K562 (cell line): ENCODE data around the gene POU2AF1. TPM values are rescaled to one million over a fixed set of nuclear protein-coding genes. Genes with fewer than 3 reads are reported as not detected.

Source experiments
- ATAC-seq: fragments of 200-7000 bp; cut with Tn5 transposase; 3 replicates; pipeline ENCODE4 v1.9.1; 2020; ENCODE audit warnings: moderate library complexity
- BruUV-seq: library from RNA; stranded (reverse); fragments of 400-500 nt; replicated peaks from 2 replicates; lab custom pipeline; 2021; lab: Mats Ljungman, UMichigan
- CTCF ChIA-PET: fragments of 300-600 bp; formaldehyde crosslinking; extraction: SDS; loops from one replicate; lab custom pipeline; 2021; ENCODE audit warnings: low intra/inter-chr PET ratio; lab: Yijun Ruan, JAX
- POLR2A ChIA-PET: fragments of 300-600, 350-650 bp; sonication (Branson Sonifier 250); formaldehyde crosslinking; extraction: SDS; loops from one replicate; lab custom pipeline; 2021; ENCODE audit warnings: antibody characterized with exemption, inconsistent platforms; lab: Yijun Ruan, JAX
- DNase-seq, 4 experiments: peaks; one replicate each; pipeline versions ENCODE4 v3.0.0 to v3.0.0-alpha.2; 2011 to 2018; ENCODE audit warnings: low spot score in 3 of 4, mixed read lengths in 3 of 4; ENCODE audit errors: extremely low read depth in 1 of 4
- FAIRE-seq: peaks from 2 replicates; lab custom pipeline; 2011; peaks lifted over from hg19 to GRCh38; lab: Jason Lieb, UNC
- H2AFZ ChIP-seq: 2 replicates; pipeline ENCODE4 v1.6.0; 2011; ENCODE audit warnings: low read depth, low read length, control low read depth, inconsistent platforms
- H3K27ac ChIP-seq: fragments of 200-600 bp; 3 replicates; pipeline ENCODE4 v1.8.0; 2011; ENCODE audit warnings: low read depth, mild to moderate bottlenecking, control low read depth, inconsistent platforms, low read length, moderate library complexity, mixed read lengths; ENCODE audit errors: extremely low read depth
- H3K27me3 ChIP-seq, 2 experiments: fragments of 300-600 bp in 1 of 2; 2 replicates in 1 of 2; 3 replicates in 1 of 2; pipeline versions ENCODE4 v1.6.0 to v1.8.0; 2011; ENCODE audit warnings: inconsistent platforms in 2 of 2, low read length in 2 of 2, mild to moderate bottlenecking in 1 of 2, mixed read lengths in 1 of 2, moderate library complexity in 1 of 2; ENCODE audit not compliant: control insufficient read depth in 2 of 2, insufficient read depth in 2 of 2
- H3K36me3 ChIP-seq: fragments of 300-600 bp; 3 replicates; pipeline ENCODE4 v1.8.0; 2011; ENCODE audit warnings: mild to moderate bottlenecking, low read length, inconsistent platforms; ENCODE audit not compliant: control insufficient read depth, insufficient read depth
- H3K4me1 ChIP-seq, 2 experiments: fragments of 200-600 bp in 1 of 2; replicated peaks in 1 of 2; 2 replicates in 1 of 2; 3 replicates in 1 of 2; pipeline versions ENCODE4 v1.5.1 to v1.8.0; 2011; ENCODE audit warnings: inconsistent platforms in 2 of 2, low read length in 2 of 2, mild to moderate bottlenecking in 1 of 2, mixed read lengths in 1 of 2, moderate library complexity in 1 of 2; ENCODE audit not compliant: control insufficient read depth in 2 of 2, insufficient read depth in 2 of 2
- H3K4me2 ChIP-seq: 2 replicates; pipeline ENCODE4 v1.6.1; 2011; ENCODE audit warnings: low read length, control low read depth, inconsistent platforms, mixed read lengths; ENCODE audit not compliant: insufficient read depth
- H3K4me3 ChIP-seq: fragments of 200-600 bp; sonication (generic), shearing (Covaris generic); 2 replicates; pipeline ENCODE4 v1.5.1; 2016; ENCODE audit warnings: control low read depth, inconsistent platforms
- H3K79me2 ChIP-seq: fragments of 200-600 bp; 3 replicates; pipeline ENCODE4 v1.8.0; 2011; ENCODE audit warnings: low read length, inconsistent platforms; ENCODE audit not compliant: control insufficient read depth, insufficient read depth
- H3K9ac ChIP-seq, 2 experiments: 2 replicates each; pipeline versions ENCODE4 v1.6.0 to v1.6.1; 2011; ENCODE audit warnings: low read depth in 2 of 2, low read length in 2 of 2, control low read depth in 1 of 2, inconsistent platforms in 1 of 2, mild to moderate bottlenecking in 1 of 2, mixed read lengths in 1 of 2; ENCODE audit not compliant: insufficient read depth in 1 of 2
- H3K9me1 ChIP-seq: one replicate; pipeline ENCODE4 v1.6.0; 2011; ENCODE audit warnings: inconsistent platforms, mild to moderate bottlenecking, low read length, moderate library complexity; ENCODE audit not compliant: control insufficient read depth, insufficient read depth
- H3K9me3 ChIP-seq: replicated peaks from 2 replicates; pipeline ENCODE4 v1.5.1; 2011; ENCODE audit warnings: low read depth, low read length, inconsistent platforms; ENCODE audit not compliant: control insufficient read depth, insufficient read depth
- H4K20me1 ChIP-seq: replicated peaks from 2 replicates; pipeline ENCODE4 v1.6.1; 2011; ENCODE audit warnings: low read length, inconsistent platforms, mixed read lengths; ENCODE audit not compliant: control insufficient read depth, insufficient read depth
- ATF7 ChIP-seq: fragments of 450-650 bp; IDR thresholded peaks from 2 replicates; pipeline ENCODE4 v1.7.1; 2014; ENCODE audit warnings: mild to moderate bottlenecking, moderate library complexity
- BACH1 ChIP-seq: fragments of 200-800 bp; sonication (Bioruptor generic); IDR thresholded peaks from 2 replicates; pipeline ENCODE4 v1.6.1; 2016; ENCODE audit warnings: missing genetic modification characterization, missing compliant biosample characterization
- BRD4 ChIP-seq: fragments of 200-600 bp; sonication (generic); IDR thresholded peaks from 2 replicates; pipeline ENCODE4 v1.6.1; 2017; ENCODE audit warnings: inconsistent platforms
- DMBX1 ChIP-seq: fragments of 250-450 bp; sonication (Bioruptor Pico); IDR thresholded peaks from 2 replicates; pipeline ENCODE4 v1.8.0; 2022; ENCODE audit warnings: inconsistent platforms, mild to moderate bottlenecking, moderate library complexity, borderline replicate concordance
- HOXB6 ChIP-seq: fragments of 250-450 bp; sonication (Bioruptor Pico); IDR thresholded peaks from 2 replicates; pipeline ENCODE4 v1.5.1; 2022; ENCODE audit warnings: mild to moderate bottlenecking, borderline replicate concordance
- ILF3 ChIP-seq: fragments of 450-650 bp; IDR thresholded peaks from 2 replicates; pipeline ENCODE4 v1.6.1; 2018; ENCODE audit warnings: antibody characterized with exemption, mild to moderate bottlenecking, moderate library complexity, borderline replicate concordance
- MAFG ChIP-seq: fragments of 450-650 bp; conservative IDR thresholded peaks from 2 replicates; pipeline ENCODE4 v1.6.1; 2016; ENCODE audit warnings: missing genetic modification characterization, missing compliant biosample characterization
- MLX ChIP-seq, 2 experiments: fragments of 450-650 bp in 1 of 2; sonication (generic) in 1 of 2; formaldehyde crosslinking; conservative IDR thresholded peaks; 2 replicates each; pipeline versions ENCODE4 v1.4.0 to v1.8.1; 2020 to 2022; ENCODE audit warnings: mild to moderate bottlenecking in 1 of 2, missing genetic modification reagents in 1 of 2
- PHB ChIP-seq: fragments of 250-450 bp; sonication (Bioruptor Pico); IDR thresholded peaks from 2 replicates; pipeline ENCODE4 v1.5.0; 2021
- PHF21A ChIP-seq: fragments of 450-650 bp; IDR thresholded peaks from 2 replicates; pipeline ENCODE4 v1.6.1; 2017; ENCODE audit warnings: low read depth, borderline replicate concordance
- PHTF2 ChIP-seq: fragments of 250-450 bp; sonication (Bioruptor Pico); IDR thresholded peaks from 2 replicates; pipeline ENCODE4 v1.5.0; 2021; ENCODE audit warnings: mild to moderate bottlenecking
- SP2 ChIP-seq: IDR thresholded peaks from 2 replicates; pipeline ENCODE4 v1.6.1; 2011; ENCODE audit warnings: mild to moderate bottlenecking, low read depth, low read length, moderate library complexity; ENCODE audit not compliant: poor library complexity, severe bottlenecking; ENCODE audit errors: extremely low read depth
- TAF1 ChIP-seq: IDR thresholded peaks from 2 replicates; pipeline ENCODE4 v1.6.1; 2011; ENCODE audit warnings: mild to moderate bottlenecking, low read length, moderate library complexity; ENCODE audit not compliant: insufficient read depth, control insufficient read depth, severe bottlenecking; ENCODE audit errors: extremely low read depth
- TARDBP ChIP-seq: fragments of 450-650 bp; IDR thresholded peaks from 2 replicates; pipeline ENCODE4 v1.6.1; 2016
- TRIM24 ChIP-seq, 2 experiments: fragments of 450-650 bp; IDR thresholded peaks; 2 replicates each; pipeline ENCODE4 v1.6.1; 2016
- ZNF324 ChIP-seq: fragments of 250-450 bp; sonication (Bioruptor Pico); IDR thresholded peaks from 2 replicates; pipeline ENCODE4 v1.4.0; 2020; ENCODE audit warnings: mild to moderate bottlenecking
- ZNF717 ChIP-seq: fragments of 250-450 bp; sonication (Bioruptor Pico); IDR thresholded peaks from 2 replicates; pipeline ENCODE4 v1.5.0; 2021
- ZNF79 ChIP-seq: fragments of 250-450 bp; sonication (Bioruptor Pico); IDR thresholded peaks from 2 replicates; pipeline ENCODE4 v1.4.0; 2020; ENCODE audit warnings: low read depth, mild to moderate bottlenecking, moderate library complexity
- WGBS: fragments of 100-300 bp; shearing (Covaris generic); methylation state at CpG from one replicate; pipeline ENCODE4 v1.1.6; 2016; ENCODE audit warnings: low coverage, mixed read lengths; ENCODE audit not compliant: insufficient coverage; ENCODE audit errors: missing lambda C conversion rate; 5-methylcytosine and 5-hydroxymethylcytosine counted together
- in situ Hi-C: fragments of 300-500 bp; cut with MboI; formaldehyde crosslinking; loops from 4 replicates; pipeline ENCODE4 v1.15.0; 2018; ENCODE audit warnings: inconsistent platforms, mixed read lengths
- intact Hi-C: fragments of 100-400 bp; cut with micrococcal nuclease; formaldehyde crosslinking; loops from 2 replicates; pipeline ENCODE4 v1.14.2; 2022
- polyA plus RNA-seq, 8 experiments: library from polyadenylated mRNA; depleted of rRNA in 4 of 8; stranded (reverse) in 5 of 8; unstranded in 3 of 8; fragments of >200 nt; fragmentation: Nextera tagmentation in 2 of 8; fragmentation: Illumina TruSeq in 1 of 8; extraction: Ambion mirVana in 2 of 8; extraction: Trizol in 1 of 8; gene quantifications; 2 replicates each; pipeline versions ENCODE4 v1.2.1 to v1.2.3, GENCODE V29; 2011 to 2014; ENCODE audit warnings: inconsistent platforms in 1 of 8, missing spikeins in 1 of 8
- total RNA-seq, 7 experiments: library from RNA; depleted of rRNA in 6 of 7; stranded (reverse); fragments of >200 nt in 6 of 7; fragmentation: Illumina TruSeq in 2 of 7; extraction: Trizol in 2 of 7; gene quantifications; 2 replicates each; pipeline versions ENCODE4 v1.2.1 to v1.2.3, GENCODE V29; 2011 to 2021; ENCODE audit warnings: low replicate concordance in 1 of 7

POU2AF1 gene
- total and polyA plus RNA-seq, 9 of the 15 experiments (the other 6 are each of a cell fraction or from before 2014, with no cell fraction given) = 0.09 TPM; not detected in 8

- Histone ChIP-seq H2AFZ (no peak overlapping the region), H3K9me1 (no peaks in the 10 kb centered on the region), H3K36me3 (no peaks in the 10 kb centered on the region), H3K27ac (no peak overlapping the region), H3K4me2 (no peak overlapping the region), H3K4me1 (no peaks in the 10 kb centered on the region), H3K79me2 (no peaks in the 10 kb centered on the region), H3K27me3 (peaks cover 0 to 4% of the 10 kb centered on the region in 2 experiments; a peak in 3 of 5 replicates), H3K9ac (no peak overlapping the region), H3K9me3 (no peaks in the 10 kb centered on the region), H3K4me3 (no peak overlapping the region), H4K20me1 (no peaks in the 10 kb centered on the region)
- BruUV-seq = no TSS peak
- TF ChIP-seq PHTF2 (no peak), MAFG (tag) (no peak), BACH1 (tag) (no peak)
- POLR2A ChIA-PET = interaction anchor here (1.6 to 2.4 kb wide), 2 partner anchors 9 to 11 kb away, joined by 6 read pairs; no protein-coding TSS in a partner anchor
- DNase-seq (no peak), FAIRE-seq (no peak), ATAC-seq (no peak)
- 2% methylated on average over 5 of the region's 5 CpGs for WGBS
- CTCF ChIA-PET = no interaction called here
- in situ Hi-C loops = no loop called here
- intact Hi-C loops = no loop called here
Measured at GRCh38 chr11:111418436-111418787, 39.3 kb upstream of the POU2AF1 start.

- Histone ChIP-seq H3K9me3 (no peaks in the 10 kb centered on the region), H3K27me3 (peaks cover 0 to 4% of the 10 kb centered on the region in 2 experiments; a peak in 3 of 5 replicates), H3K4me1 (no peaks in the 10 kb centered on the region), H3K4me3 (no peak overlapping the region), H3K9me1 (no peaks in the 10 kb centered on the region), H3K4me2 (no peak overlapping the region), H3K36me3 (no peaks in the 10 kb centered on the region), H4K20me1 (no peaks in the 10 kb centered on the region), H3K79me2 (no peaks in the 10 kb centered on the region), H2AFZ (no peak overlapping the region), H3K9ac (no peak overlapping the region), H3K27ac (no peak overlapping the region)
- DNase-seq (no peak), FAIRE-seq (no peak), ATAC-seq (no peak)
- BruUV-seq = no TSS peak
- WGBS = 2% methylated on average over 9 of the region's 10 CpGs
- in situ Hi-C loops (no loop called here), intact Hi-C loops (no loop called here)
- ChIA-PET POLR2A (interaction anchor here (1.6 to 2.4 kb wide), 2 partner anchors 9 to 11 kb away, joined by 6 read pairs; no protein-coding TSS in a partner anchor), CTCF (no interaction called here)
- TF ChIP-seq ZNF717 (no peak), PHF21A (no peak), ILF3 (no peak), HOXB6 (CRISPR knock-in tag) (no peak), TRIM24 (IDR thresholded peaks at IDR 0.05) (no peak), SP2 (no peak), TARDBP (no peak), PHB (CRISPR knock-in tag) (no peak), ATF7 (no peak), TAF1 (no peak), BRD4 (no peak), ZNF79 (CRISPR knock-in tag) (no peak), DMBX1 (CRISPR knock-in tag) (no peak), MLX (CRISPR knock-in tag; conservative IDR thresholded peaks at IDR 0.05) (no peak), ZNF324 (CRISPR knock-in tag) (no peak)
Measured at GRCh38 chr11:111417766-111418435, 38.8 kb upstream of the POU2AF1 start.
